HepG2 (cell line): ENCODE results near the gene PSD4. TPM values are rescaled to one million over a fixed set of nuclear protein-coding genes. Genes with fewer than 3 reads are reported as not detected.

Experiments
- ATF7-NPFF ChIP-seq: sonication (generic); formaldehyde crosslinking; IDR thresholded peaks from 2 replicates; pipeline ENCODE4 v1.8.1; 2023; ENCODE audit warnings: mild to moderate bottlenecking, low read depth, missing genetic modification reagents, moderate library complexity
- CBX5 ChIP-seq: sonication (generic); formaldehyde crosslinking; IDR thresholded peaks from 2 replicates; pipeline ENCODE4 v1.4.0; 2020; ENCODE audit warnings: missing genetic modification reagents, borderline replicate concordance
- GATA4 ChIP-seq: sonication (generic); IDR thresholded peaks from 2 replicates; pipeline ENCODE4 v1.6.1; 2016; ENCODE audit warnings: antibody characterized with exemption, low read depth, borderline replicate concordance
- HIVEP1 ChIP-seq: sonication (generic); formaldehyde crosslinking; IDR thresholded peaks from 2 replicates; pipeline ENCODE4 v1.4.0; 2020; ENCODE audit warnings: mild to moderate bottlenecking, missing genetic modification reagents
- HOXA3 ChIP-seq: sonication (generic); formaldehyde crosslinking; IDR thresholded peaks from 2 replicates; pipeline ENCODE4 v1.5.0; 2020; ENCODE audit warnings: missing genetic modification reagents
- KDM4B ChIP-seq: sonication (generic); formaldehyde crosslinking; IDR thresholded peaks from 2 replicates; pipeline ENCODE4 v1.4.0; 2020; ENCODE audit warnings: missing genetic modification reagents
- MEIS2 ChIP-seq: sonication (generic); formaldehyde crosslinking; IDR thresholded peaks from 2 replicates; pipeline ENCODE4 v1.9.0; 2021; ENCODE audit warnings: mild to moderate bottlenecking, missing genetic modification reagents
- NFKBIZ ChIP-seq: IDR thresholded peaks from 2 replicates; pipeline ENCODE4 v1.6.1; 2018; ENCODE audit warnings: missing genetic modification reagents, missing compliant biosample characterization
- NR2F2 ChIP-seq: IDR thresholded peaks from 2 replicates; pipeline ENCODE4 v1.6.1; 2012; ENCODE audit warnings: low read depth, inconsistent platforms, borderline replicate concordance
- PCBP2 ChIP-seq: fragments of 200-400 bp; formaldehyde crosslinking; optimal IDR thresholded peaks from 2 replicates; pipeline ENCODE3; 2018; ENCODE audit warnings: low read length, low read depth; ENCODE audit not compliant: poor library complexity, severe bottlenecking
- RCOR2 ChIP-seq: IDR thresholded peaks from 2 replicates; pipeline ENCODE4 v1.6.1; 2016; ENCODE audit warnings: missing biosample characterization, missing genetic modification reagents
- SMAD1 ChIP-seq: sonication (generic); formaldehyde crosslinking; IDR thresholded peaks from 2 replicates; pipeline ENCODE4 v1.4.0; 2020; ENCODE audit warnings: missing genetic modification reagents, low read depth, mild to moderate bottlenecking, borderline replicate concordance
- SNAPC5 ChIP-seq: sonication (generic); formaldehyde crosslinking; IDR thresholded peaks from 2 replicates; pipeline ENCODE4 v1.8.1; 2023; ENCODE audit warnings: mild to moderate bottlenecking, missing genetic modification reagents, borderline replicate concordance
- ZMYM4 ChIP-seq: sonication (generic); formaldehyde crosslinking; IDR thresholded peaks from 2 replicates; pipeline ENCODE4 v1.8.1; 2023; ENCODE audit warnings: mild to moderate bottlenecking, missing genetic modification reagents
- ZNF430 ChIP-seq: sonication (generic); formaldehyde crosslinking; IDR thresholded peaks from 2 replicates; pipeline ENCODE4 v1.9.0; 2021; ENCODE audit warnings: mild to moderate bottlenecking, missing genetic modification reagents
- ZNF501 ChIP-seq: sonication (generic); formaldehyde crosslinking; IDR thresholded peaks from 2 replicates; pipeline ENCODE4 v1.5.1; 2020; ENCODE audit warnings: mild to moderate bottlenecking, moderate library complexity, missing genetic modification reagents
- ZNF782 ChIP-seq: sonication (generic); formaldehyde crosslinking; IDR thresholded peaks from 2 replicates; pipeline ENCODE4 v1.4.0; 2020; ENCODE audit warnings: missing genetic modification reagents, mild to moderate bottlenecking, borderline replicate concordance
- ZNF850 ChIP-seq: sonication (generic); formaldehyde crosslinking; conservative IDR thresholded peaks from 2 replicates; pipeline ENCODE4 v1.9.0; 2021; ENCODE audit warnings: mild to moderate bottlenecking, missing genetic modification reagents
- polyA plus RNA-seq, 8 experiments: library from polyadenylated mRNA; depleted of rRNA in 3 of 8; stranded (reverse) in 7 of 8; unstranded in 1 of 8; fragments of >200 nt; fragmentation: Illumina TruSeq in 4 of 8; extraction: Trizol in 4 of 8; gene quantifications; 2 replicates each; pipeline versions ENCODE4 v1.2.1 to v1.2.3, GENCODE V29; 2011 to 2016; ENCODE audit warnings: low read depth in 4 of 8, missing spikeins in 1 of 8, mixed read lengths in 1 of 8; ENCODE audit not compliant: insufficient read depth in 1 of 8
- total RNA-seq, 5 experiments: library from RNA; depleted of rRNA; stranded (reverse); fragments of >200 nt; fragmentation: Illumina TruSeq; extraction: Trizol; gene quantifications; 2 replicates each; pipeline ENCODE4 v1.2.3, GENCODE V29; 2016; ENCODE audit warnings: low read depth in 1 of 5
- TF ChIP-seq, protein P1 (sequence below): sonication (generic); formaldehyde crosslinking; IDR thresholded peaks from 2 replicates; pipeline ENCODE4 v1.4.0; 2020; ENCODE audit warnings: missing genetic modification reagents
- TF ChIP-seq, protein P2 (sequence below): sonication (generic); formaldehyde crosslinking; conservative IDR thresholded peaks from 2 replicates; pipeline ENCODE4 v1.8.1; 2023; ENCODE audit warnings: missing genetic modification reagents
- TF ChIP-seq, protein P3 (sequence below): sonication (generic); formaldehyde crosslinking; IDR thresholded peaks from 2 replicates; pipeline ENCODE4 v1.8.0; 2022; ENCODE audit warnings: missing genetic modification reagents, mild to moderate bottlenecking, borderline replicate concordance

The PSD4 gene
- total and polyA plus RNA-seq, 2 of the 13 experiments (the other 11 are each of a cell fraction or from before 2014, with no cell fraction given), result 5.8 to 9.4 TPM

DNA sequence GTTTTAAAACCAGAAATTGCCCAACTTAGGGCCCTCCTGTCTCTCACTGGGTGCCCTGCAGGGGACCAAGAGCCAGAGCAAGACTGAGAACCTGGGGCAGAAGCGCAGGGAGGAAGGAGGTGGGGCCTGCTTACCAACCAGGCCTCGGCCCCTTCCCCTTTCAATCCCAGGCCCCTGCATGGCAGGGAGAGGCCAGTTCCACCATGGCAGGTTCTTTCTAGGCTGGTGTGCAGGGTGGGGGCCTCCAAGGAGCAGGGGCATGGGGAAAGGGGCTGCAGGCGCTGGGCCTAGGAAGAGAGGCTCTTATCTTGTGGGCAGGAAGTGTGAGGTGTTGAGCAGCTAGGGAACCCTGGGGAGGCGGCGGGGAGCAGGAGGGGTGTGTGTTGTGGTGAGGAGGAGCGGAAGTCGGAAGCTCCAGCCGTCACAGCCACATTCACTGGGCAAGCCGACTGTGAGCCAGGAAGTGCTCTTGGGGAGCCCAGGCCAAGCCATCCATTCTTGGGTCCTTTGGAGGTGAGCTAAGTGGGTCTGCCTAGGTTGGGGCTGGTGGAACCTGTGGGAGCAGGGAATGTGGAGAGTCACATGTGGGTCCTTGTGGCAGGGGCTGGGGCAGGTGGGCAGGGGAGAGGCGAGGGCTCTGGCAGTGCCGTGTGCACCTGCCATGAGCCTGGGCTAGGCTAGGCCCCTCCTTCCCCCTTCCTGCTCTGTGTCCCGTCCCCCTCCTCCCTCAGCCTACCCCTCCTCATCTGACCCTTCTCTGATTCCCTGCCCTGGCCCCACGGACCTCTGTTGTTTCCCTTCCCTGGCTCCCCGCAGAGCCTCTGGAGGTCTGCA, at the start of gene PSD4 (continued):
- TF ChIP-seq HIVEP1 (CRISPR knock-in tag), result 0 out of 2 replicates have a peak, but pooled peaks have one; percentile 39
- no peak for TF ChIP-seq ZNF782
- TF ChIP-seq ZNF501 (CRISPR knock-in tag), result no peak
- TF ChIP-seq GATA4, result peak; percentile 40; the same call in 1 of the 2 replicates
- no peak for TF ChIP-seq MEIS2 (CRISPR knock-in tag)
- no peak for TF ChIP-seq SNAPC5 (CRISPR knock-in tag)
- TF ChIP-seq CBX5 (CRISPR knock-in tag), result no peak
- TF ChIP-seq SMAD1 (CRISPR knock-in tag), result no peak
- TF ChIP-seq, protein P1, sequence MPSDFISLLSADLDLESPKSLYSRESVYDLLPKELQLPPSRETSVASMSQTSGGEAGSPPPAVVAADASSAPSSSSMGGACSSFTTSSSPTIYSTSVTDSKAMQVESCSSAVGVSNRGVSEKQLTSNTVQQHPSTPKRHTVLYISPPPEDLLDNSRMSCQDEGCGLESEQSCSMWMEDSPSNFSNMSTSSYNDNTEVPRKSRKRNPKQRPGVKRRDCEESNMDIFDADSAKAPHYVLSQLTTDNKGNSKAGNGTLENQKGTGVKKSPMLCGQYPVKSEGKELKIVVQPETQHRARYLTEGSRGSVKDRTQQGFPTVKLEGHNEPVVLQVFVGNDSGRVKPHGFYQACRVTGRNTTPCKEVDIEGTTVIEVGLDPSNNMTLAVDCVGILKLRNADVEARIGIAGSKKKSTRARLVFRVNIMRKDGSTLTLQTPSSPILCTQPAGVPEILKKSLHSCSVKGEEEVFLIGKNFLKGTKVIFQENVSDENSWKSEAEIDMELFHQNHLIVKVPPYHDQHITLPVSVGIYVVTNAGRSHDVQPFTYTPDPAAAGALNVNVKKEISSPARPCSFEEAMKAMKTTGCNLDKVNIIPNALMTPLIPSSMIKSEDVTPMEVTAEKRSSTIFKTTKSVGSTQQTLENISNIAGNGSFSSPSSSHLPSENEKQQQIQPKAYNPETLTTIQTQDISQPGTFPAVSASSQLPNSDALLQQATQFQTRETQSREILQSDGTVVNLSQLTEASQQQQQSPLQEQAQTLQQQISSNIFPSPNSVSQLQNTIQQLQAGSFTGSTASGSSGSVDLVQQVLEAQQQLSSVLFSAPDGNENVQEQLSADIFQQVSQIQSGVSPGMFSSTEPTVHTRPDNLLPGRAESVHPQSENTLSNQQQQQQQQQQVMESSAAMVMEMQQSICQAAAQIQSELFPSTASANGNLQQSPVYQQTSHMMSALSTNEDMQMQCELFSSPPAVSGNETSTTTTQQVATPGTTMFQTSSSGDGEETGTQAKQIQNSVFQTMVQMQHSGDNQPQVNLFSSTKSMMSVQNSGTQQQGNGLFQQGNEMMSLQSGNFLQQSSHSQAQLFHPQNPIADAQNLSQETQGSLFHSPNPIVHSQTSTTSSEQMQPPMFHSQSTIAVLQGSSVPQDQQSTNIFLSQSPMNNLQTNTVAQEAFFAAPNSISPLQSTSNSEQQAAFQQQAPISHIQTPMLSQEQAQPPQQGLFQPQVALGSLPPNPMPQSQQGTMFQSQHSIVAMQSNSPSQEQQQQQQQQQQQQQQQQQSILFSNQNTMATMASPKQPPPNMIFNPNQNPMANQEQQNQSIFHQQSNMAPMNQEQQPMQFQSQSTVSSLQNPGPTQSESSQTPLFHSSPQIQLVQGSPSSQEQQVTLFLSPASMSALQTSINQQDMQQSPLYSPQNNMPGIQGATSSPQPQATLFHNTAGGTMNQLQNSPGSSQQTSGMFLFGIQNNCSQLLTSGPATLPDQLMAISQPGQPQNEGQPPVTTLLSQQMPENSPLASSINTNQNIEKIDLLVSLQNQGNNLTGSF (CRISPR knock-in tag), result no peak
- TF ChIP-seq, protein P2, sequence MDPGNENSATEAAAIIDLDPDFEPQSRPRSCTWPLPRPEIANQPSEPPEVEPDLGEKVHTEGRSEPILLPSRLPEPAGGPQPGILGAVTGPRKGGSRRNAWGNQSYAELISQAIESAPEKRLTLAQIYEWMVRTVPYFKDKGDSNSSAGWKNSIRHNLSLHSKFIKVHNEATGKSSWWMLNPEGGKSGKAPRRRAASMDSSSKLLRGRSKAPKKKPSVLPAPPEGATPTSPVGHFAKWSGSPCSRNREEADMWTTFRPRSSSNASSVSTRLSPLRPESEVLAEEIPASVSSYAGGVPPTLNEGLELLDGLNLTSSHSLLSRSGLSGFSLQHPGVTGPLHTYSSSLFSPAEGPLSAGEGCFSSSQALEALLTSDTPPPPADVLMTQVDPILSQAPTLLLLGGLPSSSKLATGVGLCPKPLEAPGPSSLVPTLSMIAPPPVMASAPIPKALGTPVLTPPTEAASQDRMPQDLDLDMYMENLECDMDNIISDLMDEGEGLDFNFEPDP (CRISPR knock-in tag), result no peak
- TF ChIP-seq, protein P3, sequence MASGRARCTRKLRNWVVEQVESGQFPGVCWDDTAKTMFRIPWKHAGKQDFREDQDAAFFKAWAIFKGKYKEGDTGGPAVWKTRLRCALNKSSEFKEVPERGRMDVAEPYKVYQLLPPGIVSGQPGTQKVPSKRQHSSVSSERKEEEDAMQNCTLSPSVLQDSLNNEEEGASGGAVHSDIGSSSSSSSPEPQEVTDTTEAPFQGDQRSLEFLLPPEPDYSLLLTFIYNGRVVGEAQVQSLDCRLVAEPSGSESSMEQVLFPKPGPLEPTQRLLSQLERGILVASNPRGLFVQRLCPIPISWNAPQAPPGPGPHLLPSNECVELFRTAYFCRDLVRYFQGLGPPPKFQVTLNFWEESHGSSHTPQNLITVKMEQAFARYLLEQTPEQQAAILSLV (CRISPR knock-in tag), result no peak
- TF ChIP-seq ZNF430 (CRISPR knock-in tag), result no peak
- TF ChIP-seq HOXA3 (CRISPR knock-in tag), result no peak; the same call in 1 of the 2 replicates
- no peak for TF ChIP-seq RCOR2 (CRISPR knock-in tag)
- TF ChIP-seq PCBP2, result no peak
- TF ChIP-seq NR2F2, result no peak
- no peak for TF ChIP-seq NFKBIZ (CRISPR knock-in tag)
- TF ChIP-seq KDM4B (CRISPR knock-in tag), result no peak
- 0 out of 2 replicates have a peak, but pooled peaks have one; percentile 14 for TF ChIP-seq ZMYM4 (CRISPR knock-in tag)
- TF ChIP-seq ATF7-NPFF (CRISPR knock-in tag), result no peak
- no peak for TF ChIP-seq ZNF850
